A549 (cell line): ENCODE results near the gene CDHR1.

Source experiments
- CHD4 ChIP-seq: fragments of 200-600 bp; sonication (generic); IDR thresholded peaks from 2 replicates; pipeline ENCODE4 v1.6.1; 2016; ENCODE audit warnings: antibody characterized with exemption, mild to moderate bottlenecking, borderline replicate concordance
- EP300 ChIP-seq, 2 experiments: fragments of >200 bp; sonication (Bioruptor Twin); formaldehyde crosslinking; IDR thresholded peaks; 2 replicates in 1 of 2; 3 replicates in 1 of 2; pipeline ENCODE4 v1.6.1; 2016 to 2017
- MAZ ChIP-seq: fragments of 150-350 bp; IDR thresholded peaks from 2 replicates; pipeline ENCODE4 v1.6.1; 2014; ENCODE audit warnings: antibody characterized with exemption, low read depth, low read length, borderline replicate concordance
- MYC ChIP-seq: IDR thresholded peaks from 2 replicates; pipeline ENCODE4 v1.6.1; 2012; ENCODE audit warnings: mild to moderate bottlenecking, inconsistent platforms, low read length, improper control_type of control experiment, borderline replicate concordance
- POLR2A ChIP-seq: IDR thresholded peaks from 2 replicates; pipeline ENCODE4 v1.6.1; 2012; ENCODE audit warnings: mild to moderate bottlenecking, low read length
- RAD21 ChIP-seq, 2 experiments: fragments of >200 bp in 1 of 2; sonication (Bioruptor Twin) in 1 of 2; formaldehyde crosslinking in 1 of 2; IDR thresholded peaks in 1 of 2; conservative IDR thresholded peaks in 1 of 2; 2 replicates in 1 of 2; 3 replicates in 1 of 2; pipeline ENCODE4 v1.6.1; 2012 to 2018; ENCODE audit warnings: inconsistent platforms in 1 of 2
- RFX5 ChIP-seq: fragments of 450-650 bp; IDR thresholded peaks from 2 replicates; pipeline ENCODE4 v1.7.1; 2014; ENCODE audit warnings: antibody characterized with exemption, mild to moderate bottlenecking, moderate library complexity
- SMC3 ChIP-seq: fragments of >200 bp; sonication (Bioruptor Twin); formaldehyde crosslinking; IDR thresholded peaks from 3 replicates; pipeline ENCODE4 v1.6.1; 2018; ENCODE audit warnings: inconsistent platforms
- TP53 ChIP-seq: fragments of 250-450 bp; sonication (Bioruptor Pico); IDR thresholded peaks from 2 replicates; pipeline ENCODE4 v1.5.0; 2021; ENCODE audit warnings: mild to moderate bottlenecking, moderate library complexity
- TF ChIP-seq, protein P1 (sequence below): fragments of >200 bp; sonication (Bioruptor Twin); formaldehyde crosslinking; IDR thresholded peaks from 3 replicates; pipeline ENCODE4 v1.5.1; 2016
- TF ChIP-seq, protein P2 (sequence below): IDR thresholded peaks from 2 replicates; pipeline ENCODE4 v1.6.1; 2012

DNA sequence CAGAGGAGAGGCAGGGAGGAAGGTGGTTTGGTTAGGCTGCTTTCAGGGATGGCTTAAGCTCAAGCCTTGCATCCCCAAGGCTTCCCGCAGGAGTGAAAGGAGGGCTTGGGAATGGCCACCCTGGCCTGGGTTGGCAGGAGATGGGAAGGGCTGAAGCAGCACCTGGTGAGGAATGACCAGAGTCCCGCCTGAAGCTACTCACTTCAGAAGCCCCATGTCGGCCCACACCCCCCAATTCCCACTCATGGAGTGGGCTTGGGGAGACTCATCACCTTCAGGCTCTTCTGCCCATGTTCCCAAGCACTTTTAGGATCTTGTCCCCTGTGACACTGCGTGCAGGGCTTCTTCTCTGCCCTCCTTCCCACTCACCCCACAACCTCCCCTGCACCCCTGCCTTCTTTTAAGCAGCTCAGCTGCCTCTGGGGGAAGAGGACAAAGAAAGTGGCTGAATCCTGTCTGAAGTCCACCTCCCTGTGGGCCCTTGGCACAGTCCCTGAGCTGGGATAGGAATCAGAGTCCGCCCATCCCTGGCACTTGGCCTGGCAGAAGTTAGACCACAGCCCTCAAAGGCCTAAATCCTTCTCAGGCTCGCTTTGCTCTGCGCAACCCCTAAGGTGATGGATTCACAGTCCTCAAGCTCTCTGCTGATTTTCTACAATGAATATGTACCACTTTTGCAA, 67.0 kb downstream of the CDHR1 start:
- no peak for TF ChIP-seq MAZ
- TF ChIP-seq, protein P1, sequence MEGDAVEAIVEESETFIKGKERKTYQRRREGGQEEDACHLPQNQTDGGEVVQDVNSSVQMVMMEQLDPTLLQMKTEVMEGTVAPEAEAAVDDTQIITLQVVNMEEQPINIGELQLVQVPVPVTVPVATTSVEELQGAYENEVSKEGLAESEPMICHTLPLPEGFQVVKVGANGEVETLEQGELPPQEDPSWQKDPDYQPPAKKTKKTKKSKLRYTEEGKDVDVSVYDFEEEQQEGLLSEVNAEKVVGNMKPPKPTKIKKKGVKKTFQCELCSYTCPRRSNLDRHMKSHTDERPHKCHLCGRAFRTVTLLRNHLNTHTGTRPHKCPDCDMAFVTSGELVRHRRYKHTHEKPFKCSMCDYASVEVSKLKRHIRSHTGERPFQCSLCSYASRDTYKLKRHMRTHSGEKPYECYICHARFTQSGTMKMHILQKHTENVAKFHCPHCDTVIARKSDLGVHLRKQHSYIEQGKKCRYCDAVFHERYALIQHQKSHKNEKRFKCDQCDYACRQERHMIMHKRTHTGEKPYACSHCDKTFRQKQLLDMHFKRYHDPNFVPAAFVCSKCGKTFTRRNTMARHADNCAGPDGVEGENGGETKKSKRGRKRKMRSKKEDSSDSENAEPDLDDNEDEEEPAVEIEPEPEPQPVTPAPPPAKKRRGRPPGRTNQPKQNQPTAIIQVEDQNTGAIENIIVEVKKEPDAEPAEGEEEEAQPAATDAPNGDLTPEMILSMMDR = no peak
- TF ChIP-seq MYC = no peak
- no peak for TF ChIP-seq POLR2A
- TF ChIP-seq RAD21 (conservative IDR thresholded peaks at IDR 0.05 in 1 of 2, IDR thresholded peaks at IDR 0.05 in 1 of 2) = no peak
- TF ChIP-seq TP53 (CRISPR knock-in tag) = no peak
- TF ChIP-seq, protein P2, sequence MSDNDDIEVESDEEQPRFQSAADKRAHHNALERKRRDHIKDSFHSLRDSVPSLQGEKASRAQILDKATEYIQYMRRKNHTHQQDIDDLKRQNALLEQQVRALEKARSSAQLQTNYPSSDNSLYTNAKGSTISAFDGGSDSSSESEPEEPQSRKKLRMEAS = no peak
- TF ChIP-seq RFX5 = no peak
- no peak for TF ChIP-seq EP300 (IDR thresholded peaks at IDR 0.05)
- TF ChIP-seq CHD4 = no peak
- no peak for TF ChIP-seq SMC3
